Activated CD8-positive, alpha-beta memory T cell treated with anti-CD3 and anti-CD28 coated beads, Interleukin-2, amount 50 U/mL, for 1 hour (primary cell): Measurements from ENCODE around the gene AFMID.

Experiments used
- DNase-seq: peaks from one replicate; pipeline ENCODE4 v3.0.0-alpha.2; 2020; ENCODE audit errors: extremely low read depth

The AFMID gene

DNA sequence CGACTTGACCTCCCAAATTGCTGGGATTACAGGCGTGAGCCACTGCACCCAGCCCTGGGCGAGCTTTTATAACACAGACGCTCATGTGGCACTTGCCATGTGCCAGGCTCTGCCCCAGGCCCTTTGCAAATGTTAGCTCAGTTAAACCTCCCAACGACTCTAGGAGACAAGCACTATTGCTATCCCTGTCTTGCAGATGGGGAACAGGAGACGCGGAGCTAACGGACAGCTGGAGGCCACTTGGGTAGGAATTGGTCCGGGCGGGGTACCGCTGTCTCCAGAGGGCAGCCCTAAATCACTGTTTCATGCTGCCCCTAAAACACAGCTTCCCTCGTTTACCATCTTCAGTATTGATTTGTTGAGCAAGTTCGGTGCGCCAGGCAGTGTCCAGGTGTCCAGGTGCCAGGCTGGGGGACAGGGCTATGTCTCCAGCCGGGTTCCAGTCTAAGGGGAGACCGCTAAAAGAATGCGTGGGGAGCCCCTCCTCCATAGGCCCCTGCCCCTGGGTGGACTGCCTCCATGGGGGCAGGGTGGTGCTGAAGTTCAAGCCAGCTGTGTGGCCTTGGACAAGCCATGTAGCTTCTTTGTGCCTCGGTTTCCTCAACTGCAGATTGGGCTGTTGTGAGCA, 68.0 kb downstream of the AFMID start:
- no peak for DNase-seq

DNA sequence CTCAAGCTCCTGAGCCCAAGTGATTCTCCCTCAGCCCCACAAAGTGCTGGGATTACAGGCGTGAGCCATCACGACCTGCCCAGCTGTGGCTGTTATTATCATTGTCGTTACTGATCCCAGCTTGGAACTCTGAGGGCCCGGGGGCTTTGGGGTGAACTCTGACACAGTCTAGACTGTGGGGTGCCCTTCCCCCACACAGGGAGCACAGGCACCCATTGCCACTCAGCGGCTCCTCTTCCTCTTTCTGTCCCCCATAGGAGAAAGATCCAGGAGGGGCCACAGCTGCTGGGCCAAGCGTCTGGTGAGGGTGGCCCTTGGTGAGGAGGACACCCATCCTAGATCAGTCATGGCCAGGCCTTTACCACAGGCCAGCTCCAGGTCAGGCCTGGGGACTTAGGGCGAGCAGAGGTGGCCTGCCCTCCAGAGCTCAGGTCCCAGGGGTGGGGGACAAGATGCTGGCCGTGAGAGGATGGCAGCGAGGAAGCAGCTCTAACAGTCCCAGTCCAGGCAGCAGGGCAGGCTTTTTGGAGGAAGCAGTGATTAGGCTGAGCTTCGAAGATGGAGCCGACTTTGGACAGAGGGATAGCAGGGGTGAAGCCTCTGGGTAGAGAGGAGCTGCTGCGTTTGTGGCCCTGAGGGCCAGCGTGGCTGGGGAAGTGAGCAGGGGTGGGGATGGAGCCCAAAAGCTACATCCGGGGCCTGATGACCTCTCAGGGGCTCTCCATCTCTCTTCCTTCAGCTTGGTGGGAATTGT, 69.0 kb downstream of the AFMID start:
- no peak for DNase-seq

DNA sequence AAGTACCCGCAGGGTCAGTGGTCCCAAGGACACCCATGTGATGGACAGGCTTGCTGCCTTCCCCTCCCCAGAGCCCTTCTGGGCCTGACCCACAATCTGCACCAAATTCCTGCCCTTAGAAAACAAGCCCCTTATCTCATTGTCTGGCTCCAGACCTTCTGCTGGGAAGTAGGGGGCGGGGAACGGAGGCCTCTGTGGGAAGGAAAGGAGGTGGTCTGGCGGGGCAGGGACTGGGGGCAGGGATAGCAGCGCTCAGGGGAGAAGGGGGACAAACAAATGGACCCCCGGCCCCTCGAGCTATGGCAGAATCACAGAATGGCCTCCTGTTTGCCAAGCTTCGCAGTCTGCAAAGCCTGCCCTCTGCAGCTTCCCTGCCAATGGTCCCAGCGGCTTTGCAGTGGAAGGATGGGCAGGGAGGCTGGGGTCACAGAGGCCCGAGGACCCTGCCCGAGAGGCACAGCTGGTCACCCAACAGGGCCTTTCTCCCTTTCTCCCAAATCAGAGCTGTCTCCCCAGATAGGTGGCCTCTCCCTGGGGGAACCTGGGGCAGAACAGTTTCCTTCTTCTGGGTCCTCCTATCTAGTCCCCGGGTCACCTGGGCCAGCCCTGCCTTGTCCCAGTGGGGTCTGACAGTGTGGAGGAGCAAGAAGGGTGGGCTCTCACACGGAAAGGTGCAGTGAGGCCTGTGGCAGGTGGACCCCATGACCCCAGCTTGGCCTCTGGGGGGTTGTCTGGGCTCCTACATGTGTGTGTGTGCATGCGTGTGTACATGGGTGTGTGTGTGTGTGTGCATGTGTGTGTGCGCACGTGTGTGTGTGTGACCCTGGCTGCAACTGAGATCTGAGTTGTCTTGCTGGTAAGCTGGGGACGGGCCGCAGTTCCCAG, 69.8 kb downstream of the AFMID start:
- DNase-seq: no peak
